GM19438 (cell line): ENCODE measurements around the gene ME1.
"Not testable (repeated sequence)": the region's sequence is repeated elsewhere in the genome, so short reads cannot be mapped to it uniquely, and the experiment has no call there.

Experiments used
- ATAC-seq: cut with Tn5 transposase; IDR thresholded peaks from one replicate; pipeline ENCODE4 v1.9.1; 2021; ENCODE audit warnings: low read depth; ENCODE audit not compliant: unreplicated experiment

ME1 gene

GRCh38 chr6:83270971-83271719 lies 159.7 kb downstream of the ME1 start:
- no peak for ATAC-seq

GRCh38 chr6:83265384-83265783 lies 165.5 kb downstream of the ME1 start:
- ATAC-seq = no peak

GRCh38 chr6:83260577-83260976 lies 170.3 kb downstream of the ME1 start:
- no peak for ATAC-seq

DNA sequence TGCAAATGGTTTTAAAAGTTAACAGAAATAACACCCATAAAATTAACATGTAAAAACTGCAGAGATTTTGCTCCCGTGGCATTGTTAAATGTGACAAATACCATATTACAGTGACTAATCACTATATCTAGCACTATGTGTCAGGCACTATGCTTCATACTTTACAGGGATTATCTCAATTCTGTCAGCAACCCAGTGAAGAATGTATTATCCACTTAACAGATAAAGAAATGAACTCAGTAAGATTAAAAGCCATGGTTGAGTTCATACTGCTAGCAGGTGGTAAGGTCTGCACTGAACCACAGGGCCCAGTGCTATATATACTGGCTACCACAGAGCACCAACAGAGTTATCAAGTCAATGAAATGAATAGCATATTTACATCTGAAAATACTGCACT lies 172.3 kb downstream of the ME1 start:
- no peak for ATAC-seq

DNA sequence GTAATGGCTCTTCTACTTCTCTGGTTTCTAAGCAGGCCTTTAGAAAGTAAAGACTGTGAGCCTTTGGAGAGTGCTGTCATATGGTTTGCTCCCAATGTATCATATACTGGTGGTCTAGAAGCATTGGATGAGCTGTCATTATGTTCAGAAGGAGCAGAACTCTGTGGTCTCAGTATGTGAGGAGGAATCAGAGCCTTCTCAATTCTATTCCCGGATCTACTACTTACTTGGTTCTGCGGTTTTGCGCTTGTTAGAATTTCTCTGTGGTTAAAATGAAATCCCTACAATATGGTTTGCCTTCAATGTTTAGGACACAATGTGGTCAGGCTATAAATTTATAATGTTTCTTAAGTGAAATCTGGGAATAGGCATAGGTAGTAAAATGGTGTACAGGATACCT lies 173.1 kb downstream of the ME1 start:
- no peak for ATAC-seq

DNA sequence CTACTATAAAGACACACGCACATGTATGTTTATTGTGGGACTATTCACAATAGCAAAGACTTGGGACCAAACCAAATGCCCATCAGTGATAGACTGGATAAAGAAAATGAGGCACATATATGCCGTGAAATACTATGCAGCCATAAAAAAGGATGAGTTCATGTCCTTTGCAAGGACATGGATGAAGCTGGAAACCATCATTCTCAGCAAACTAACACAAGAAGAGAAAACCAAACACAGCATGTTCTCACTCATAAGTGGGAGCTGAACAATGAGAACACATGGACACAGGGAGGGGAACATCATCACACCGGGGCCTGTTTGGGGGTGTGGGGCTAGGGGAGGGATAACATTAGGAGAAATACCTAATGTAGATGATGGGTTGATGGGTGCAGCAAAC lies 174.1 kb downstream of the ME1 start:
- ATAC-seq = not testable (repeated sequence)

DNA sequence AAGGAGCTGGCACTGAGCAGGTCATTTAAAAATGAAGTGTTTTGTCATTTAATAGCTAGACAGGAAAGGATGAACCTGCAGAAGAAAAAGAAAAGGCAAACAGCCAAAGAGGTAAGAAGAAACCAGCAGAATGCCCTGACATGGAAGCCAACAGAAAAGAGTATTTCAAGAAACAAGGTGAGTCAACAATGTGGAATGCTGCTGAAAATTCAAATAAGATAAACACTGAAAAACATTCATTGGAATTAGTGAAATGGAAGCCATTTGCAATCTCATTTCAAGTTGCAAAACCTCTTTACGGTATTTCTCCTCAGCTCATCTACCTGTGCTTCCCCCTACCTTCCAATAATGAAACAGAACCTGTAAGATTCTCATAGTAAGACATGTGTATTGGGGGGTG lies 178.1 kb downstream of the ME1 start:
- ATAC-seq = no peak

DNA sequence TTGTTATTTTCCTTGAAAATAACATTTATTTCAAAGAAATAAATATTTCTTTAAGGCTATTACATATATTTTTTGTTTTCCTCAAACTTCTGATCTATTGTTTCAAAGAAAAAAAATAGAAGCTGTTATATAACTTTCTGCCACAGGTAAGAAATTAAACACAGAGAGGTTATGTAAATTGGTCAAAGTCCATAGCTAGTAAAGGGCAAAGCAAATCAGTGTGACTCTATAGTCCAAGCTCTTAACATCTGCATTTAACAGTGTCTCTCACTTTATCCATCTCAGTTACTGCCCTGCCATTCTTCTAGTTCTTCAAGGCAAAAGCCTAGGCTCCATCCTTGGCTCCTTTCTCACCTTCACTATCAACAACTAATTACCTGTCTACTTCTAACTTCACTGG lies 180.6 kb downstream of the ME1 start:
- ATAC-seq = no peak

- ATAC-seq = no peak
These were observed 183.4 kb downstream of the ME1 start for GRCh38 chr6:83247471-83247870.

GRCh38 chr6:83231146-83231545 lies 199.7 kb downstream of the ME1 start:
- ATAC-seq = no peak

DNA sequence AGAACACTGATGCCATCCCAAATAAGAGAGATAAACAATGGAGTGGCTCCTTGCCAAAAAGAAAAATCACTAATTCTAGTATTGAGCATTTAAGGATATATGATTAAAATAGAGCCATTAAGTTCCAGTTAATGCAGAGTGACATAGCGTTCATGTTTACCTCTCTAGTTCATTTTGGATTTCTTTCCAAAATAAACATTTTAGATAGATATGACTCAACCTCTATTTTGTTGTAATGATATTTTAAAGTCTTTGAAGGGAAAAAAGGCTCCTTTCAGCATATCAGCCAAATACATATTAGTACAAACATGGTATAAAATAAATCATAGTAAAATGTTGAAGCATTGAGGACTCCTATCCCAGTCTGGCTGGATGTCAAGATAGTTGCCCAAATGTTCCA lies 204.3 kb downstream of the ME1 start:
- ATAC-seq = no peak

- ATAC-seq = no peak
These were observed 208.9 kb downstream of the ME1 start for GRCh38 chr6:83221889-83222479.

- no peak for ATAC-seq
These were observed 209.6 kb downstream of the ME1 start for GRCh38 chr6:83221276-83221675.

DNA sequence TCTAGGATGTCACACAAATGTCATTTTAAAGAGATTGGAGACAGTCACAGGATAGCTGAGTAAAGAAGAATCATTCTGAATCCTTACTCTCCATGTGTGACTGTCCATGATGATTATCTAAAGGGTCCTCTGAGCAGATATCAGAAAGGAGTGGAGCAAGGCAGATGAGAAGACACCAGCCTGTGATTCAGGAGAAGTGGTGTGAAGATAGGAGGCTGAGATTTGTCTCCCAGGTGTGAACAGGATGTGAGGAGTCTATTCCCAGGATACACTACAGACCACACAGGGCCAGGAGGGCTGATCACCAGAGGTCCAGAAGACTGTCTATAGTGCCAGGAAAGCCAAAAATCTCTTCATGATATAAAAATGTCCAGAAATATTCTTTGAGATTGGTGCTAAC lies 210.7 kb downstream of the ME1 start:
- ATAC-seq = no peak

DNA sequence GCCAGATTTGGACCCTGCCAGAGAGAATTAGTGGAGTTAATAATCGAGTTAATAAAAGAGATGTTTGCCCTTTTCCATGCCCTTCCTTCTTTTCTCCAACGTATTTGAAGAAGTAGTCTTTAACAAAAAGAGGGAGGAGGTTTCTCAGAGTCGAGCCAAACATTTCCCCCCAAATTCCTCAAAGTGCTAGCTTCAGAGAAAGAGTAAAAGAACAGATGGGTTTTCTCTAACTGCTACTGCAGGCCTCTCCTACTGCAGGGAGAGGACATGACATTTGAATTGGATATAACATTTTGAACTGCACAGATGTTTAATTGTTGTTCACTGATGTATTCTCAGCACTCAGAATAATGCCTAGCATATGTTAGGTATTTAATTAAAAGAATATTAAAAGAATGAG lies 212.2 kb downstream of the ME1 start:
- no peak for ATAC-seq

DNA sequence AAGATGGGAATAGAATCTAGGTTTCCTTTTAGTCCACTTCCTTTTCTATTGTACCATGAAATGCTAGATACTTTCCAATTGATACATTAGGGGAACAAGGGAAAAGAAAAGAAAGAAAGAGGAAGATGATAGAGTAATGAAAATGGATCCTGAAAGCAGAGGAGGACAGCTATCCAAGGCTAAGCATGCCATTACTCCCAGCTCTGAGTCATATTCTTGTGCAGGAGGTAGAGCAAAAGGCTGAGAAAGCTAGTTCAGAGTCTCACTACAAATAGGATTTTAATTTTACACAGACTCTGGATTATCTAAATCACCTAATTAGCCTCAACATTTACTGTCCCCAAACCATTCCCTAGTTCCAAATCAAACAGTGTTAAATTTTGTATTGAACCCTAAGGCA lies 214.0 kb downstream of the ME1 start:
- ATAC-seq = no peak

DNA sequence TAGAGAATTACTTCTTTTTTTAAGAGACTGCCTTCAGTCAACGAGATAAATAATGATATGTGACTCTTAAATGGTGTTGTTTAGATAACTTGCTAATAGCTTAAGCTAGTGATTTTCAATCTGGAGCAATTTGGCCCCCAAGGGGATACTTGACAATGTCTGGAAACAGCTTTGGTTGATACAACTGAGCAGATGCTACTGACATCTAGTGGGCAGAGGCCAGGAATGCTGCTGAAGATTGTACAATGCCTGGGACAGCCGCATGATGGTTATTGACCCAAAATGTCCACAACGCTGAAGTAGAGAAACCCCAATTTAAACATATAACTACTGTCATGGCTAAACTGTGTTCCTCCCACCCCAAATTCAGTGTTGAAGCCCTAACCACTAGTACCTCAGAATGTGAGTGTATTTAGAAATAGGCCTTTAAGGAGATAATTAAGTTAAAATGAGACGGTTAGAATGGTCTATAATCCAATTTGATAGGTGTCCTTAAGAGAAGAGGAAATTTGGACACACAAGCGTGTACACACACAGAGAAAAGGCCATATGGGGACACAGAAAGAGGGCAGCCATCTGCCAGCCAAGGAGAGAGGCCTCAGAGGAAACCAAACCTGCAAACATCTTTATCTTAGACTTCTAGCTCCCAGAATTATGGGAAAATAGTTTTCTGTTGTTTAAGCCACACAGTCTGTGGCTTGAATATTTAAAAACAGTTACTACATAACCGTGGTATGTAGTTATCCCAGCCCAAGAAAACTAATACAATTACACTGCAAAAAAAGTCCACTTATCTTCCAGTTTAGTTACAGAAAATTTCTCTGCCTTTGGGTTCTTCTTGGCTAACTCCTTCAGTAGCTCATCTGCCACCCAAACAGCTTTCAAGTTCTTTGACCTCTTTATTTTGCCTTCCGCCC lies 215.5 kb downstream of the ME1 start:
- ATAC-seq = peak; percentile 100

DNA sequence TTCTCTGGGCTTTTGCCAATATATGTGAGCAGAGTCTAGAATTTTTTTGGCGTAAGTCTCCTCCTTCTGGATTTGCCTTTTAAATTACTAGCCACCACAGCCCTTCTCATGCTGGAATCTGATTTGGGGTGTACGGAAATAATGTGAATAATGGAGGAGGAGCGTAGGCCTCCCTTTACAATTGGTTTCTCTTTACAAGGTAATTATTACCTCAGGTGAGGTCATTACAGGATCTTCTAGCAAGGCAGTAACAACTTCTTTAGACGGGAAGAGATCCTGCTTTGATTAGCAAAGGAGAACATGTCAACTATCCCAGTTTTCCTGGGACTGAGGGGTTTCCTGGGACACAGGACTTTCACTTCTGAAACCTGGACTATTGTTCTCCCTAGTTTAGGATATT lies 228.8 kb downstream of the ME1 start:
- no peak for ATAC-seq

DNA sequence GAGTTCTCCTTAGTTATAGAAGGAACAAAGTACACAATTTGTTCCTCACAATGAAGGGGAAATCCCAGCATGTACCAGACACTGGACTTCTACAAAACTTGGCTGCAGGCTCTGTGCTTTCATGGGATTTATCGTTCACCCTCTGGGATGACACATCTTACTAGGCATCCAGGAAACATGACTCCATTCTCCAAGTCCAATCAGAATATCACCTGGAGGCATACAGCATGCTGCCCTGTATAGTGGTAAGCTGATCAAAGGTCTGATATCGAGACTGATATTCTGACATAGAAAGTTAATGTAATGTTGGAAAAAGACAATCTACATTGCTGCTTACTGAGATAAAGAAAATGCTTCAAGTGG lies 231.0 kb downstream of the ME1 start:
- no peak for ATAC-seq

- ATAC-seq = no peak
These were observed 231.5 kb downstream of the ME1 start for GRCh38 chr6:83199173-83199862.
